SK-N-DZ (cell line): ENCODE results near the gene CTIF.

Experiments
- DNase-seq: peaks from one replicate; pipeline ENCODE4 v3.0.0-alpha.2; 2015; ENCODE audit warnings: low spot score

CTIF gene

GRCh38 chr18:48619501-48619900 lies 80.7 kb downstream of the CTIF start:
- no peak for DNase-seq

- DNase-seq = no peak
Measured at GRCh38 chr18:48620071-48620470, 81.2 kb downstream of the CTIF start.

DNA sequence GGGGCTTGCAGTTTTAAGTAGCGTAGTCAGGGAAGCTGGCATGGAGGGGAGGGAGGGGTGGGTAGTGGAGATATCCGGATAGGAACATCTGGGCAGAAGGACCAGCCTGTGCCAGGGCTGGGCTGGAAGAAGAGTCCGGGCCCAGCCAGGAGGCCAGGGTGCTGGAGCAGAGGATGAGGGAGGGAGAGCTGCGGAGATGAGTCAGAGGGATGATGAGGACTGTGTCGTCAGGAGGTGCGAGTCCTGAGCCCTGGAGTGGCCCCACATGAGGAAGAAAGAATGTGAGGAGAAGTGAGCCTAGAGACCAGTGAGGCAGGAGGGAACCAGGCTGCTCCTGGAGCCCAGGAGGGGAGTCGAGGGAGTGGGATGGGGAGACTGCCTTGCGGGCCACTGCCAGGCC lies 82.4 kb downstream of the CTIF start:
- DNase-seq = no peak

- no peak for DNase-seq
Measured at GRCh38 chr18:48621815-48622555, 83.2 kb downstream of the CTIF start.

GRCh38 chr18:48622911-48623431 lies 84.1 kb downstream of the CTIF start:
- DNase-seq = no peak

- DNase-seq = no peak
Measured at GRCh38 chr18:48623468-48624235, 84.8 kb downstream of the CTIF start.

- DNase-seq = no peak
Measured at GRCh38 chr18:48624856-48625255, 86.0 kb downstream of the CTIF start.

DNA sequence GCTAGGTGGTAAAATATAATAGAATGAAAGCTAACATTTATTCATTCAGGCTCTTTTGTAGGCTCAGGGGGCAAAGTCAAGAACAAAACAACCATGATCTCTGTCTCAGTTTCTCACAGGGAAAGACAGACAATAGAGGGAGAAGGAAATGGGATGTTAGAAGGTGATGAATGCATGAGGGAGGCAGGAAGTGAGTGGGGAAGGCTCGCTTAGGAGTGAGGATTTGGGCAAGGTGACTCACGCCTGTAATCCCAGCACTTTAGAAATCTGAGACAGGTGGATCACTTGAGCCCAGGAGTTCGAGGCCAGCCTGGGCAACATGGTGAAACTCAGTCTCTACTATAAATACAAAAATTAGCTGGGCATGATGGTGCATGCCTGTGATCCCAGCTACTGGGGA lies 88.4 kb downstream of the CTIF start:
- no peak for DNase-seq

- no peak for DNase-seq
Measured at GRCh38 chr18:48629730-48630324, 91.0 kb downstream of the CTIF start.

GRCh38 chr18:48631851-48632250 lies 93.0 kb downstream of the CTIF start:
- DNase-seq = no peak

- DNase-seq = no peak
Measured at GRCh38 chr18:48632676-48633257, 93.9 kb downstream of the CTIF start.

DNA sequence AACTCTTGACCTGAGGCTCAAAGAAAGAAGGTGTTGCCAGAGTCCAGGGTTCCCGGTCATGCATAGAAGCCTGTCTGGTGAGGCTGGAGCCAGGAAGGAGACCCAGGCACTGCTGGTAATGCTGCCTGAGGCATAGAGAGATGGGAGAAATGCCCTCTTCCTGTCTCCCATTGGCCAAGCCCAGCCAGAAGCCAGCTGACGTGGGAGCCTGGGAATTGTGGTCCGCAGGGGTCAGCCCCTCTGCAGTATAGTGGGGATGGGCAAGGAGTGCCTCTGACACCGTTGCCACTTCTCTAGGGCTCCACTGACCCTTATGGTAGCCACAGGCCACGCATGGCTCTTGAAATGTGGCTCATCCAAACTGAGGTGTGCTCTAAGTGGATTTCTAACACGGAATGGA lies 95.7 kb downstream of the CTIF start:
- no peak for DNase-seq

DNA sequence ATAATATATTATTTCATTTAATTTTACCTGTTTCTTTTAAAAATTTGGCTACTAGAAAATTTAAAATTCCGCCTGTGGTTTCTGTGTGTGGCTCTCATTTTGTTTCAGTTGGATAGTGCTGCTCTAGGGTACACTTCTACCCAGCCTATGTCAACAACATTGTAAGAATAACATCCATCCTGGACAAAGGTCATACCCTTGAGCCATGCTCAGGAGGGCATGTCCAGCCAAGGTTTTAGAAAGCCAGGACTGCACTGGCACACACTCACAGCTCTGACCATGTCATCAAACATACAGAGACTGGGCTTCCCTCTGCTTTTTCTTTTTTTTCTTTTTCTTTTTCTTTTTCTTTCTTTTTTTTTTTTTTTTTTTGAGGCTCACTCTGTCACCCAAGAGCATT lies 96.1 kb downstream of the CTIF start:
- DNase-seq = no peak

DNA sequence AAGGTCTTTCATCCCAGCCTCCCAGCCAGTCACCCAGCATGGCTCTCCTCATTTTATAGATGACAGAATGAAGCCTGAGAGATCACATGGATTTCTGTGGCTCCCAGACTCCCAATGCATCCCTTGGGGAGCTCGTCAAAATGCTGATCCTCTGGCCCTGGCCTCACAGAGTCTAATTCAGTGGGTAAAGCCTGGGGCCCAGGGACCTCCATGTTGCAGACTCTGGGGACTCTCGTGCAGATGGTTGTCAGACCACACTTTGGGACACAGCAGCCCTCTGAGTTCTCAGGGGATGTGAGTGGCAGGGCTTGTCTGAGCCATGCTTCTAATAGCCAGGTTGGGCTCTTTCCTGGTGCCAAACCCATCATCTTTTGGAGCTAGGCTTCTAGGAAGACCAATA lies 97.0 kb downstream of the CTIF start:
- no peak for DNase-seq

DNA sequence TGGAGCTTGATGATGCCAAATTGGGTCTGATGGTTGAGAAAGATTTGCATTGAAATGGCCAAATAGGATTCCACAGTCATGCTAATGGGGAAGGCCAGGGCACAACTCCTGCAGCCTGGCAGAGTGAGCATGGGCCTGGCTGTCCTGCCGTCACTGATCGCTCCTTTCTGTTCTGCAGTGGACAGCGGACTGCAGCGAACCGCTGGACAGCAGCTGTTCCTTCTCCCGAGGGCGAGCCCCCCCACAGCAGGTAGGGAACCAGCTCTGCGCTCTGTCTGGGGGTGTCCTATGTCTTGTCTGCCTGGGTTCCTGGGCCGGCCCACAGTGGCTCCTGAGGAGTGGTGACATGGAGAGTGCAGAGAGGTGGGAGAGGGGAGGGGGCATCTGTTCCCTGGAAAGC lies 97.6 kb downstream of the CTIF start:
- DNase-seq = no peak

DNA sequence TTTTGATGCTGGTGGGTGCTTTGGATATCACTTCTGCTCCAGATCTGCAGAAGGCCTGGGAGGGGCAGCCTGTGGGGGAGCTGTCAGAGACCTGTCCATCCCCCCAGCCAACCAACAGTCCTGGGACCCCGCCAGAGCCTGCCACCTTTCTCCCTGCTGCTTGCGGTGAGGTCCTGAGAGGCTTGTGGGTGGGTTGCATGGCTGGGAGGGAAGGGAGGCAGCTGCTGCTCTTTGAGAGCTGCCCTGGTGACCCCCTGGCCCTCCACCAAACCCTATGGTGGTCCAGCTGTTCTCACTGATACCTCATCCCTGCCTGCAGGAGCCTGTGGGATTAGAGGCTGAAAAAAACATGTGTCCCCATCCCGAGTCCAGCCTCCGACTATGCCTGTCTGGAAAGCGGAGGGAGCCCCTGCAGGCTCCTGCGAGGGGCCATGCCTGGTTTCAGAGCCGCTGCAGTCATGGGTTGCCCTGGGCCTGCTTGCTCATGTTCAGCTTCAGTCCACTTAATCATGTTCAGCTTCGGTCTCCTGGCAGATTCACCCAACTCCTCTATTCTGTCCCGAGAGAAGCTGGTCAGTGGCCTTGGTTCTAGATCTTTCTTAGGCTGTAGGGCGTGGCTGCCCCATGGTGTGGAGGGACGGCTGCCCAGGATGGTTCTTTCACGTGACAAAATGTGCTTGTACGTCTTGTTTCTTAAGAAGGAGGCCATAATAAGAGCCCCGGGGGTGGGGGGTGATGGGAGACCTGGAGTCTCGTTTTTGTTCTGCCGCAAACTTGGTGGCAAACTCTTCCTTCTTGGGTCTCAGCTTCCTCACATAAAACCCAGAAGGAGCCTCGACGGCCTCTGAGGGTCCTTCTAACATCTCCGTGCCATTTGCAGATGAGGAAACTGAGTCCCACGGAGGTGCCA lies 98.5 kb downstream of the CTIF start:
- no peak for DNase-seq

- no peak for DNase-seq
Measured at GRCh38 chr18:48638451-48638850, 99.6 kb downstream of the CTIF start.

- DNase-seq = no peak
Measured at GRCh38 chr18:48638896-48639771, 100.3 kb downstream of the CTIF start.

- no peak for DNase-seq
Measured at GRCh38 chr18:48639772-48640432, 101.1 kb downstream of the CTIF start.
